ENCODE results near the gene ANKH. TPM values are rescaled to one million over a fixed set of nuclear protein-coding genes. Genes with fewer than 3 reads are reported as not detected.

The ANKH gene
- total and polyA plus RNA-seq, 2 experiments from 2014 or later, result 27.6 to 29.9 TPM

DNA sequence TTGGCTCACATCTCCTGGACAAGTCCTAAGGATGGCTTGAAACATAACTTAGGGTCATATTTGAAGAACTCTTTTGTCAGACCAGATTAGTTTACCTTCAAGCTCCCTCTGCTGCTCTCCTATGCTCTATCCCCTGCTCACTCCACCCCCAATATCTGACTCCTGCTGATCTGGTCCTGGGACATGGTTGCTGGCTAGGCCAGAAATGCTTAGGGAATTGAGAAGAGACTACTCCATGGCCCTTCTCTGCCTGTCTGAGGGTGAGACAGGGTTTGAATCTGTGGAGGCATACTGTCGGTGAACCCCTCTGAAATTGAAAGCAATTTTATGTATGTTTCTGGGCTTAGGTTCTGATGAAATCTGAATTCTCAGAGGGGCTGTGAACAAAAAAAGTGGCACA, 203.8 kb downstream of the ANKH start:
- peaks cover 59% of the 10 kb centered on the region for H4K20me1 ChIP-seq (ENCODE audit: insufficient read depth, poor library complexity, severe bottlenecking)
- H3K4me3 ChIP-seq, result no peak overlapping the region
- DNase-seq (ENCODE audit: low spot score), result no peak
- no peak for TF ChIP-seq EZH2phosphoT487 (IDR thresholded peaks at IDR 0.05; ENCODE audit: low read depth, severe bottlenecking, unreplicated experiment)
- TF ChIP-seq EZH2 (IDR thresholded peaks at IDR 0.05; ENCODE audit: borderline replicate concordance), result no peak
- no peak for TF ChIP-seq CTCF (IDR thresholded peaks at IDR 0.05; ENCODE audit: poor library complexity)
- 94% methylated on average over 1 of the region's 1 CpG for WGBS (ENCODE audit: low lambda C conversion rate, missing lambda C conversion rate)
- H3K27ac ChIP-seq, result peak overlapping the region; percentile 47
- H3K9me2 ChIP-seq (replicated peaks; ENCODE audit: insufficient read depth), result no peaks in the 10 kb centered on the region
- no peaks in the 10 kb centered on the region for H3K36me3 ChIP-seq (replicated peaks; ENCODE audit: insufficient read depth, low read depth)
- no peak overlapping the region for H2AFZ ChIP-seq
- no peaks in the 10 kb centered on the region for H3K27me3 ChIP-seq
- no peaks in the 10 kb centered on the region for H3K9me3 ChIP-seq (ENCODE audit: low read depth)
- H3K79me2 ChIP-seq, result peaks cover 80% of the 10 kb centered on the region
- H3K4me1 ChIP-seq (ENCODE audit: insufficient read depth), result peaks cover 27% of the 10 kb centered on the region
- H3K4me2 ChIP-seq, result peak overlapping the region; percentile 16

GRCh38 chr5:14667290-14667689, 204.3 kb downstream of the ANKH start:
- Histone ChIP-seq H3K36me3 (replicated peaks; ENCODE audit: insufficient read depth, low read depth) (no peaks in the 10 kb centered on the region), H3K4me1 (ENCODE audit: insufficient read depth) (peaks cover 27% of the 10 kb centered on the region), H3K27me3 (no peaks in the 10 kb centered on the region), H4K20me1 (ENCODE audit: insufficient read depth, poor library complexity, severe bottlenecking) (peaks cover 55% of the 10 kb centered on the region), H2AFZ (no peak overlapping the region), H3K4me2 (peak overlapping the region; percentile 86), H3K79me2 (peaks cover 80% of the 10 kb centered on the region), H3K9me2 (replicated peaks; ENCODE audit: insufficient read depth) (no peaks in the 10 kb centered on the region), H3K9me3 (ENCODE audit: low read depth) (no peaks in the 10 kb centered on the region), H3K4me3 (no peak overlapping the region), H3K27ac (no peak overlapping the region)
- no peak for TF ChIP-seq EZH2 (IDR thresholded peaks at IDR 0.05; ENCODE audit: borderline replicate concordance)
- TF ChIP-seq EZH2phosphoT487 (IDR thresholded peaks at IDR 0.05; ENCODE audit: low read depth, severe bottlenecking, unreplicated experiment), result no peak
- no peak for TF ChIP-seq CTCF (IDR thresholded peaks at IDR 0.05; ENCODE audit: poor library complexity)
- DNase-seq (ENCODE audit: low spot score), result no peak
- WGBS (ENCODE audit: low lambda C conversion rate, missing lambda C conversion rate), result 90% methylated on average over 8 of the region's 8 CpGs

DNA sequence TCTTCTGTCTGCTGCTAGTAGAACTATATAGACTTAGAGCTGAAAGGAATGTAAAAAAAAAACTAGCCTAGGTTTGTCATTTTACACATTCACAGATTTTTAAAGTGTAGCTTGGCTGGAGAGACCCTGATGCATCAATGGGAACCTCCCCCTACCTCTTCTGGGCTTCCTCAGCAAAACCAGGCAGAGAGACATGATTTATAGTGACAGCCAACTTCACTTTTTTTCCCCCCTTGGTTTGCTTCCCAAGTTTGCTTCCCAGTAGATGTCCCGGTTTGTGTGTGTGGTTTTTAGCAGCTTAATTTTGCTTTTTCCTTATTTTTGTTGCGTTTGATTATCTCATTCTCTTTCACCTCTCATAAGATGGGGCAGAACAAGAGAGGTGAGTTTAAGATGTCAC, 205.2 kb downstream of the ANKH start:
- H3K9me2 ChIP-seq (replicated peaks; ENCODE audit: insufficient read depth), result no peaks in the 10 kb centered on the region
- H3K36me3 ChIP-seq (replicated peaks; ENCODE audit: insufficient read depth, low read depth), result no peaks in the 10 kb centered on the region
- H3K27ac ChIP-seq, result peak overlapping the region; percentile 91
- WGBS (ENCODE audit: low lambda C conversion rate, missing lambda C conversion rate), result 80% methylated on average over 2 of the region's 2 CpGs
- H4K20me1 ChIP-seq (ENCODE audit: insufficient read depth, poor library complexity, severe bottlenecking), result peaks cover 45% of the 10 kb centered on the region
- H3K9me3 ChIP-seq (ENCODE audit: low read depth), result no peaks in the 10 kb centered on the region
- no peak overlapping the region for H2AFZ ChIP-seq
- H3K4me1 ChIP-seq (ENCODE audit: insufficient read depth), result peaks cover 27% of the 10 kb centered on the region
- no peak overlapping the region for H3K4me3 ChIP-seq
- TF ChIP-seq CTCF (IDR thresholded peaks at IDR 0.05; ENCODE audit: poor library complexity) (no peak), EZH2phosphoT487 (IDR thresholded peaks at IDR 0.05; ENCODE audit: low read depth, severe bottlenecking, unreplicated experiment) (no peak), EZH2 (IDR thresholded peaks at IDR 0.05; ENCODE audit: borderline replicate concordance) (no peak)
- H3K27me3 ChIP-seq, result no peaks in the 10 kb centered on the region
- peak overlapping the region; percentile 86 for H3K4me2 ChIP-seq
- peaks cover 72% of the 10 kb centered on the region for H3K79me2 ChIP-seq
- DNase-seq (ENCODE audit: low spot score), result no peak

DNA sequence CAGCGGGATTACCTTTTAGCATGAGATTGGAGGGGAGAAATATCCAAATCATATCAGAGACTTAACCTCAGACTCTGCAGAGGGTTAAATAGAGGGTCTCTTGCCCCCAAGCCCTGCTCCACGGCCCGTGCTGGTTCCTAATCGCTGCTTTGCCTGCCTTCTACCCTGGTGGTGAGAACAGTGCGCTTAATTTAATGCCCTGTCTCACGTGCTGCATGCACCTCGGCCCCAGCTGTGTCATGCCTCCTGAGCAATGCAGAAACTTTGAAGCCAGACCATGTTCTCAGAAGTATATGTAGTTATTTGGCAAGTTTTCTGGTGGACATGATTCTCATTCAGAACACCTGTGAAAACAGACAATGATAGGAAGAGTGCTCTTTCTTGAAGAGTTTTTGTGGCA, 205.6 kb downstream of the ANKH start:
- Histone ChIP-seq H4K20me1 (ENCODE audit: insufficient read depth, poor library complexity, severe bottlenecking) (peaks cover 42% of the 10 kb centered on the region), H3K4me2 (peak overlapping the region; percentile 86), H3K9me3 (ENCODE audit: low read depth) (no peaks in the 10 kb centered on the region), H2AFZ (no peak overlapping the region), H3K27ac (peak overlapping the region; percentile 91), H3K9me2 (replicated peaks; ENCODE audit: insufficient read depth) (no peaks in the 10 kb centered on the region), H3K27me3 (no peaks in the 10 kb centered on the region), H3K4me1 (ENCODE audit: insufficient read depth) (peaks cover 27% of the 10 kb centered on the region), H3K36me3 (replicated peaks; ENCODE audit: insufficient read depth, low read depth) (no peaks in the 10 kb centered on the region), H3K79me2 (peaks cover 68% of the 10 kb centered on the region), H3K4me3 (peak overlapping the region; percentile 81)
- TF ChIP-seq EZH2 (IDR thresholded peaks at IDR 0.05; ENCODE audit: borderline replicate concordance) (no peak), EZH2phosphoT487 (IDR thresholded peaks at IDR 0.05; ENCODE audit: low read depth, severe bottlenecking, unreplicated experiment) (no peak), CTCF (IDR thresholded peaks at IDR 0.05; ENCODE audit: poor library complexity) (no peak)
- WGBS (ENCODE audit: low lambda C conversion rate, missing lambda C conversion rate), result 46% methylated on average over 7 of the region's 7 CpGs
- DNase-seq (ENCODE audit: low spot score), result peak; percentile 49
